Measurements from ENCODE around the gene RTKN2. TPM values are rescaled to one million over a fixed set of nuclear protein-coding genes. Genes with fewer than 3 reads are reported as not detected.

RTKN2 gene
- total and polyA plus RNA-seq, 9 of the 15 experiments (the other 6 are each of a cell fraction or from before 2014, with no cell fraction given): 0.03 to 0.11 (median 0.05) TPM; not detected in 2

DNA sequence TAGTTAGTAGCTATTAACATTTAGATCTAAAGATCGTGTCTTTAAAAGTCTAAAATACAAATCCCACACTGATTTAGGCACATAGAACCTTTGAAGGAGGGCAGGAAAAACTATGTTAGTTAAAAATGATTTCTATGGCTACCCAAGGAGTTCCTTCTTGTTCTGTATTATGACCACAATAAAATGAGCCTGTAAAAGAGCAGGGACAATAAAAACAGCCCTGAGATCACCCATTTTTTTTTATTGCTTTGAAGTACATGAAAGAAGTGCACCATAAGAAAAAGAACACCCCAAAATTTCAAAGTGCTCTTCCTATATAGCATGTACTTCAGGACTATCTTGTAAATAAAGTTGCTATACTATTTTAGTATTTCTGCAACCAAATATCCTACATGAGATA is 29.8 kb downstream of the RTKN2 start (continued):
- TF ChIP-seq NCOA6 (IDR thresholded peaks at IDR 0.05): no peak
- TF ChIP-seq PRPF4 (IDR thresholded peaks at IDR 0.05; ENCODE audit: insufficient read depth, low read depth, low read length, poor library complexity, severe bottlenecking): no peak
- TF ChIP-seq HDGF (IDR thresholded peaks at IDR 0.05): no peak
- TF ChIP-seq POLR2A (conservative IDR thresholded peaks at IDR 0.05): no peak
- TF ChIP-seq ILK (tag; IDR thresholded peaks at IDR 0.05; ENCODE audit: borderline replicate concordance, low read depth): no peak

DNA sequence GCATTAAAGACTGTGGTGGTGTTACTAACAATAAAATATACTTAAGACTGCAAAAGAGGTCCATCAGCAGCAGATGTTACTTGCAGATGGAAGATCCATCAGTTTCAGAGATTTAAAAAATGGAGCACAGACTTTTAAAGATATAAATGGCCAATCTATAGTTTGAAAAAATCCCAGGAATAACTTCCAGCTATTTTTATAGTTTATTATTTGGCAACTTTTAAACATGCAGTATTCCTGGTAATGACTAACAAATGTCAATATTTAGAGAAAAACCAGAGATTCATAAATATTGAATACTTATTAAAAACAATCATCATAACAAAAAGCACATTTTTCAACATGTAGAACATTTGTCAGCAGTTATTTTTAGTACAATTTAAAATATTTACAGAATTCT is 30.7 kb downstream of the RTKN2 start:
- TF ChIP-seq CC2D1A (IDR thresholded peaks at IDR 0.05): no peak
- no peak for TF ChIP-seq POLR2AphosphoS5 (IDR thresholded peaks at IDR 0.05; ENCODE audit: control insufficient read depth, insufficient read depth, low read depth, low read length)
- TF ChIP-seq, protein P1, sequence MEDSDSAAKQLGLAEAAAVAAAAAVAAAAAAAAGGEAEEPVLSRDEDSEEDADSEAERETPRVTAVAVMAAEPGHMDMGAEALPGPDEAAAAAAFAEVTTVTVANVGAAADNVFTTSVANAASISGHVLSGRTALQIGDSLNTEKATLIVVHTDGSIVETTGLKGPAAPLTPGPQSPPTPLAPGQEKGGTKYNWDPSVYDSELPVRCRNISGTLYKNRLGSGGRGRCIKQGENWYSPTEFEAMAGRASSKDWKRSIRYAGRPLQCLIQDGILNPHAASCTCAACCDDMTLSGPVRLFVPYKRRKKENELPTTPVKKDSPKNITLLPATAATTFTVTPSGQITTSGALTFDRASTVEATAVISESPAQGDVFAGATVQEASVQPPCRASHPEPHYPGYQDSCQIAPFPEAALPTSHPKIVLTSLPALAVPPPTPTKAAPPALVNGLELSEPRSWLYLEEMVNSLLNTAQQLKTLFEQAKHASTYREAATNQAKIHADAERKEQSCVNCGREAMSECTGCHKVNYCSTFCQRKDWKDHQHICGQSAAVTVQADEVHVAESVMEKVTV (CRISPR knock-in tag; IDR thresholded peaks at IDR 0.05): no peak
- TF ChIP-seq BRF1 (IDR thresholded peaks at IDR 0.05; ENCODE audit: borderline replicate concordance, extremely low read depth, insufficient read length): no peak
- no peak for TF ChIP-seq SMARCE1 (IDR thresholded peaks at IDR 0.05)
- TF ChIP-seq, protein P2, sequence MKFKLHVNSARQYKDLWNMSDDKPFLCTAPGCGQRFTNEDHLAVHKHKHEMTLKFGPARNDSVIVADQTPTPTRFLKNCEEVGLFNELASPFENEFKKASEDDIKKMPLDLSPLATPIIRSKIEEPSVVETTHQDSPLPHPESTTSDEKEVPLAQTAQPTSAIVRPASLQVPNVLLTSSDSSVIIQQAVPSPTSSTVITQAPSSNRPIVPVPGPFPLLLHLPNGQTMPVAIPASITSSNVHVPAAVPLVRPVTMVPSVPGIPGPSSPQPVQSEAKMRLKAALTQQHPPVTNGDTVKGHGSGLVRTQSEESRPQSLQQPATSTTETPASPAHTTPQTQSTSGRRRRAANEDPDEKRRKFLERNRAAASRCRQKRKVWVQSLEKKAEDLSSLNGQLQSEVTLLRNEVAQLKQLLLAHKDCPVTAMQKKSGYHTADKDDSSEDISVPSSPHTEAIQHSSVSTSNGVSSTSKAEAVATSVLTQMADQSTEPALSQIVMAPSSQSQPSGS (CRISPR knock-in tag; IDR thresholded peaks at IDR 0.05): no peak
- TF ChIP-seq IRF2 (CRISPR knock-in tag; IDR thresholded peaks at IDR 0.05): no peak
- TF ChIP-seq SRSF9 (IDR thresholded peaks at IDR 0.05; ENCODE audit: borderline replicate concordance, low read depth, low read length): no peak
- TF ChIP-seq, protein P3, sequence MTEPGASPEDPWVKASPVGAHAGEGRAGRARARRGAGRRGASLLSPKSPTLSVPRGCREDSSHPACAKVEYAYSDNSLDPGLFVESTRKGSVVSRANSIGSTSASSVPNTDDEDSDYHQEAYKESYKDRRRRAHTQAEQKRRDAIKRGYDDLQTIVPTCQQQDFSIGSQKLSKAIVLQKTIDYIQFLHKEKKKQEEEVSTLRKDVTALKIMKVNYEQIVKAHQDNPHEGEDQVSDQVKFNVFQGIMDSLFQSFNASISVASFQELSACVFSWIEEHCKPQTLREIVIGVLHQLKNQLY (CRISPR knock-in tag; conservative IDR thresholded peaks at IDR 0.05): no peak
- TF ChIP-seq BCL6 (CRISPR knock-in tag; IDR thresholded peaks at IDR 0.05): no peak
- TF ChIP-seq WHSC1 (IDR thresholded peaks at IDR 0.05; ENCODE audit: low read length): no peak
- TF ChIP-seq TAL1 (IDR thresholded peaks at IDR 0.05): no peak
- TF ChIP-seq RAD51 (IDR thresholded peaks at IDR 0.05; ENCODE audit: borderline replicate concordance, low read depth): no peak
- ChIA-PET CTCF (ENCODE audit: low intra/inter-chr PET ratio) (no interaction called here), POLR2A (no interaction called here)
- H3K36me3 ChIP-seq (ENCODE audit: control insufficient read depth, insufficient read depth, low read length): no peaks in the 10 kb centered on the region
- H3K4me3 ChIP-seq: no peak overlapping the region
- no peak for FAIRE-seq
- no peaks in the 10 kb centered on the region for H3K9me3 ChIP-seq (replicated peaks; ENCODE audit: control insufficient read depth, insufficient read depth, low read depth, low read length)
- ATAC-seq: no peak
- H3K79me2 ChIP-seq (ENCODE audit: control insufficient read depth, insufficient read depth, low read length): no peaks in the 10 kb centered on the region
- no peaks in the 10 kb centered on the region for H3K9me1 ChIP-seq (ENCODE audit: control insufficient read depth, insufficient read depth, low read length)
- no peak for DNase-seq (ENCODE audit: extremely low read depth in 1 of 4, low spot score in 3 of 4)
- BruUV-seq (replicated peaks): no TSS peak
- H3K27ac ChIP-seq (ENCODE audit: extremely low read depth, low read depth, low read length): no peak overlapping the region
- no peaks in the 10 kb centered on the region for H3K4me1 ChIP-seq (replicated peaks in 1 of 2; ENCODE audit: control insufficient read depth in 2 of 2, insufficient read depth in 2 of 2, low read length in 2 of 2)
- no peak overlapping the region for H3K4me2 ChIP-seq (ENCODE audit: insufficient read depth, low read length)
- no peaks in the 10 kb centered on the region for H4K20me1 ChIP-seq (replicated peaks; ENCODE audit: control insufficient read depth, insufficient read depth, low read length)
- no peaks in the 10 kb centered on the region for H3K27me3 ChIP-seq (ENCODE audit: control insufficient read depth in 2 of 2, insufficient read depth in 2 of 2, low read length in 2 of 2)
- intact Hi-C loops (cut with micrococcal nuclease): no loop called here
- in situ Hi-C loops (cut with MboI): loop anchor here (10.0 kb wide), 1 partner anchor 353 kb away; no protein-coding TSS in a partner anchor
- no peak overlapping the region for H2AFZ ChIP-seq (ENCODE audit: low read depth, low read length)
- no peak overlapping the region for H3K9ac ChIP-seq (ENCODE audit: insufficient read depth in 1 of 2, low read depth in 2 of 2, low read length in 2 of 2)

Measured in K562 (cell line).